Measurements from ENCODE around the gene ACTRT2. TPM values are rescaled to one million over a fixed set of nuclear protein-coding genes. Genes with fewer than 3 reads are reported as not detected.

ACTRT2 gene
- polyA plus RNA-seq, 1 donor (not counting 4 experiments of a cell fraction or from before 2014, with no cell fraction given), result not detected

GRCh38 chr1:3019007-3019515 lies 2.2 kb upstream of the ACTRT2 start:
- FAIRE-seq (no peak), DNase-seq (ENCODE audit: low read depth, low spot score) (no peak)
- dilution Hi-C loops (cut with MboI; ENCODE audit: extremely low pct_ligation_motif_present, low sequenced_read_pairs), result no loop called here

GRCh38 chr1:3019516-3020051 lies 1.7 kb upstream of the ACTRT2 start:
- FAIRE-seq (no peak), DNase-seq (ENCODE audit: low read depth, low spot score) (no peak)
- no peak overlapping the region for H3K27ac ChIP-seq (ENCODE audit: control insufficient read depth, insufficient read depth, low read length)
- no peaks in the 10 kb centered on the region for H3K79me2 ChIP-seq (ENCODE audit: control insufficient read depth, insufficient read depth, low read length)
- peaks cover 17% of the 10 kb centered on the region for H3K9me3 ChIP-seq (ENCODE audit: control insufficient read depth, low read depth, low read length)
- H3K9me1 ChIP-seq (ENCODE audit: control insufficient read depth, extremely low read depth, insufficient read depth, low read length), result no peaks in the 10 kb centered on the region
- no peak for TF ChIP-seq CTCF (optimal IDR thresholded peaks at IDR 0.05 in 1 of 3, IDR thresholded peaks at IDR 0.05 in 1 of 3, conservative IDR thresholded peaks at IDR 0.05 in 1 of 3; ENCODE audit: extremely low read depth in 1 of 3, insufficient read depth in 2 of 3, low read length in 3 of 3)
- TF ChIP-seq EZH2 (IDR thresholded peaks at IDR 0.05; ENCODE audit: low read length), result no peak
- no peak overlapping the region for H3K9ac ChIP-seq (ENCODE audit: control insufficient read depth, extremely low read depth, insufficient read depth, low read length)
- no peak overlapping the region for H2AFZ ChIP-seq (ENCODE audit: control insufficient read depth, low read length)
- H3K27me3 ChIP-seq (ENCODE audit: control insufficient read depth, extremely low read depth, insufficient read depth, low read length), result no peaks in the 10 kb centered on the region
- no peaks in the 10 kb centered on the region for H4K20me1 ChIP-seq (ENCODE audit: control insufficient read depth, extremely low read depth, insufficient read depth, low read length)
- H3K4me3 ChIP-seq (ENCODE audit: control insufficient read depth in 2 of 3, extremely low read depth in 1 of 3, insufficient read depth in 2 of 3, low read depth in 1 of 3, low read length in 3 of 3), result no peak overlapping the region
- dilution Hi-C loops (cut with MboI; ENCODE audit: extremely low pct_ligation_motif_present, low sequenced_read_pairs), result no loop called here
- H3K4me2 ChIP-seq (ENCODE audit: control insufficient read depth, extremely low read depth, insufficient read depth, low read depth, low read length), result no peak overlapping the region
- no peaks in the 10 kb centered on the region for H3K36me3 ChIP-seq (ENCODE audit: control insufficient read depth in 2 of 2, extremely low read depth in 1 of 2, insufficient read depth in 2 of 2, low read length in 2 of 2)
- no peaks in the 10 kb centered on the region for H3K4me1 ChIP-seq (ENCODE audit: control insufficient read depth, extremely low read depth, insufficient read depth, low read length)

More at GRCh38 chr1:3019007-3019515, 2.2 kb upstream of the ACTRT2 start:
- peaks cover 17% of the 10 kb centered on the region for H3K9me3 ChIP-seq (ENCODE audit: control insufficient read depth, low read depth, low read length)
- H3K9ac ChIP-seq (ENCODE audit: control insufficient read depth, extremely low read depth, insufficient read depth, low read length), result no peak overlapping the region
- no peaks in the 10 kb centered on the region for H4K20me1 ChIP-seq (ENCODE audit: control insufficient read depth, extremely low read depth, insufficient read depth, low read length)
- H3K27me3 ChIP-seq (ENCODE audit: control insufficient read depth, extremely low read depth, insufficient read depth, low read length), result no peaks in the 10 kb centered on the region
- H3K4me2 ChIP-seq (ENCODE audit: control insufficient read depth, extremely low read depth, insufficient read depth, low read depth, low read length), result no peak overlapping the region
- H3K4me3 ChIP-seq (ENCODE audit: control insufficient read depth in 2 of 3, extremely low read depth in 1 of 3, insufficient read depth in 2 of 3, low read depth in 1 of 3, low read length in 3 of 3), result no peak overlapping the region
- H3K27ac ChIP-seq (ENCODE audit: control insufficient read depth, insufficient read depth, low read length), result no peak overlapping the region
- H3K4me1 ChIP-seq (ENCODE audit: control insufficient read depth, extremely low read depth, insufficient read depth, low read length), result no peaks in the 10 kb centered on the region
- no peaks in the 10 kb centered on the region for H3K9me1 ChIP-seq (ENCODE audit: control insufficient read depth, extremely low read depth, insufficient read depth, low read length)
- no peaks in the 10 kb centered on the region for H3K36me3 ChIP-seq (ENCODE audit: control insufficient read depth in 2 of 2, extremely low read depth in 1 of 2, insufficient read depth in 2 of 2, low read length in 2 of 2)
- TF ChIP-seq EZH2 (IDR thresholded peaks at IDR 0.05; ENCODE audit: low read length) (no peak), CTCF (optimal IDR thresholded peaks at IDR 0.05 in 1 of 3, IDR thresholded peaks at IDR 0.05 in 1 of 3, conservative IDR thresholded peaks at IDR 0.05 in 1 of 3; ENCODE audit: extremely low read depth in 1 of 3, insufficient read depth in 2 of 3, low read length in 3 of 3) (no peak)
- H2AFZ ChIP-seq (ENCODE audit: control insufficient read depth, low read length), result no peak overlapping the region
- no peaks in the 10 kb centered on the region for H3K79me2 ChIP-seq (ENCODE audit: control insufficient read depth, insufficient read depth, low read length)
